Mesenchymal stem cell (in vitro differentiated cells and primary cell): Measurements from ENCODE around the gene MYEOV.

Source experiments
- DNase-seq: peaks from one replicate; pipeline ENCODE4 v3.0.0-alpha.2; 2013
- H2AFZ ChIP-seq: one replicate; pipeline ENCODE4 v1.6.1; 2013; ENCODE audit warnings: low read depth, mild to moderate bottlenecking, control low read depth, inconsistent platforms, low read length, moderate library complexity
- H2AK5ac ChIP-seq: 2 replicates; pipeline ENCODE4 v1.6.1; 2013; ENCODE audit warnings: low read length, moderate library complexity, mild to moderate bottlenecking, inconsistent platforms; ENCODE audit not compliant: severe bottlenecking
- H2BK120ac ChIP-seq: one replicate; pipeline ENCODE4 v1.6.1; 2013; ENCODE audit warnings: low read depth, mild to moderate bottlenecking, inconsistent platforms, low read length, moderate library complexity
- H2BK12ac ChIP-seq, 2 experiments: one replicate each; pipeline ENCODE4 v1.6.1; 2013; ENCODE audit warnings: inconsistent platforms in 2 of 2, low read length in 2 of 2, mild to moderate bottlenecking in 2 of 2, moderate library complexity in 2 of 2, control low read depth in 1 of 2
- H2BK15ac ChIP-seq: one replicate; pipeline ENCODE4 v1.6.1; 2013; ENCODE audit warnings: mild to moderate bottlenecking, low read depth, inconsistent platforms; ENCODE audit not compliant: poor library complexity, severe bottlenecking
- H2BK5ac ChIP-seq: 2 replicates; pipeline ENCODE4 v1.6.1; 2013; ENCODE audit warnings: low read depth, mild to moderate bottlenecking, low read length, control low read depth, inconsistent platforms; ENCODE audit not compliant: poor library complexity, severe bottlenecking
- H3K14ac ChIP-seq, 2 experiments: one replicate each; pipeline ENCODE4 v1.6.1; 2013; ENCODE audit warnings: inconsistent platforms in 2 of 2, low read length in 2 of 2, control low read depth in 1 of 2, mild to moderate bottlenecking in 1 of 2, moderate library complexity in 1 of 2
- H3K18ac ChIP-seq, 2 experiments: one replicate each; pipeline ENCODE4 v1.6.1; 2013; ENCODE audit warnings: inconsistent platforms in 2 of 2, low read length in 2 of 2, control low read depth in 1 of 2, low read depth in 1 of 2, mild to moderate bottlenecking in 1 of 2
- H3K23ac ChIP-seq, 2 experiments: one replicate each; pipeline ENCODE4 v1.6.1; 2013; ENCODE audit warnings: inconsistent platforms in 2 of 2, low read length in 2 of 2, mild to moderate bottlenecking in 2 of 2, moderate library complexity in 2 of 2, control low read depth in 1 of 2
- H3K27ac ChIP-seq: 2 replicates; pipeline ENCODE4 v1.5.1; 2013; ENCODE audit warnings: mild to moderate bottlenecking, moderate library complexity, low read length, control low read depth, inconsistent platforms; ENCODE audit not compliant: poor library complexity, severe bottlenecking
- H3K27me3 ChIP-seq, 2 experiments: 2 replicates each; pipeline versions ENCODE4 v1.6.1 to v1.7.0; 2013; ENCODE audit warnings: low read length in 2 of 2, mild to moderate bottlenecking in 2 of 2, moderate library complexity in 2 of 2, control low read depth in 1 of 2, inconsistent platforms in 1 of 2; ENCODE audit not compliant: control insufficient read depth in 1 of 2, insufficient read depth in 1 of 2
- H3K36me3 ChIP-seq, 2 experiments: 2 replicates each; pipeline versions ENCODE4 v1.6.1 to v1.7.0; 2013; ENCODE audit warnings: low read length in 2 of 2, control low read depth in 1 of 2, inconsistent platforms in 1 of 2, low read depth in 1 of 2, mild to moderate bottlenecking in 1 of 2; ENCODE audit not compliant: insufficient read depth in 2 of 2, control insufficient read depth in 1 of 2
- H3K4ac ChIP-seq, 2 experiments: one replicate each; pipeline ENCODE4 v1.6.1; 2013; ENCODE audit warnings: inconsistent platforms in 2 of 2, low read length in 2 of 2, mild to moderate bottlenecking in 2 of 2, moderate library complexity in 2 of 2, control low read depth in 1 of 2, low read depth in 1 of 2
- H3K4me1 ChIP-seq: 2 replicates; pipeline ENCODE4 v1.6.1; 2013; ENCODE audit warnings: low read depth, low read length, control low read depth; ENCODE audit not compliant: control insufficient read depth, insufficient read depth
- H3K4me2 ChIP-seq: 2 replicates; pipeline ENCODE4 v1.6.1; 2013; ENCODE audit warnings: low read length, mild to moderate bottlenecking, inconsistent platforms; ENCODE audit not compliant: poor library complexity, severe bottlenecking
- H3K4me3 ChIP-seq, 2 experiments: 2 replicates each; pipeline versions ENCODE4 v1.5.1 to v1.7.0; 2013; ENCODE audit warnings: low read length in 2 of 2, mild to moderate bottlenecking in 2 of 2, control low read depth in 1 of 2, low read depth in 1 of 2; ENCODE audit not compliant: insufficient read depth in 1 of 2
- H3K79me1 ChIP-seq: replicated peaks from 2 replicates; pipeline ENCODE4 v1.6.1; 2013; ENCODE audit warnings: mild to moderate bottlenecking, control low read depth, low read length, inconsistent platforms; ENCODE audit not compliant: poor library complexity, severe bottlenecking
- H3K9ac ChIP-seq: 2 replicates; pipeline ENCODE4 v1.7.0; 2013; ENCODE audit warnings: mild to moderate bottlenecking, low read length, moderate library complexity
- H3K9me3 ChIP-seq: 2 replicates; pipeline ENCODE4 v1.7.0; 2013; ENCODE audit warnings: mild to moderate bottlenecking, low read length; ENCODE audit not compliant: control insufficient read depth
- H4K8ac ChIP-seq: one replicate; pipeline ENCODE4 v1.6.1; 2013; ENCODE audit warnings: inconsistent platforms, mild to moderate bottlenecking, low read length, moderate library complexity
- H4K91ac ChIP-seq: one replicate; pipeline ENCODE4 v1.6.1; 2013; ENCODE audit warnings: mild to moderate bottlenecking, low read length, inconsistent platforms
- WGBS: methylation state at CpG from one replicate; pipeline ENCODE4 v1.1.7; 2013; ENCODE audit warnings: mixed read lengths; 5-methylcytosine and 5-hydroxymethylcytosine counted together

The MYEOV gene

DNA sequence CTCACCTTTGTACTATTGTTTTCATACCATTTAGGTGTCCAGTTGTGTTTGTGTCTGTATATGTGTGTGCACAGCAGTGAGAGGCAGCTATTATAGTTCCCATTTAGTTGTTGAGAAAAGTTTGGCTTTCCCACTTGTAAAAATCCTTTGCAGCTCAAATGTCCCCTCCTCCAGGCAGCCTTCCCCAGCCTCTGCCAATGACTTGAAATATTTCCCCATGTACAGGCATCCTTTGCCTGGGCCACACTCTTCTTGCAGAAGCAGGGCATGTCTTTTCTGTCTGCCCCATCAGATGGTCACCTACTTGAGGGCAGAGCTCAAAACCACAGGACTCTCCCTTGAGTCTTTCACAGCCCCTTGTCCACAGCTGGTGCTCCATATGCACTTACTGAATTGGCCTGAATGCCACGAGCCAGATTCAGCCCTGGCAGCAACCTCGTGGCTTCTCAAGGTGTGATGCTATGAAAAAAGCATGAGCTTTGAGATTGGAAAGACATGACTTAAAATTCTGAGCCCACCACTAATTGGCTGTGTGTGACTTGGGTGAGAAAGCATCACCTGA is 39.3 kb downstream of the MYEOV start:
- peaks cover 0 to 5% of the 10 kb centered on the region in 2 experiments for H3K36me3 ChIP-seq
- H4K8ac ChIP-seq: no peak overlapping the region
- H2BK15ac ChIP-seq: no peak overlapping the region
- H3K14ac ChIP-seq: no peak overlapping the region
- H3K4me2 ChIP-seq: no peak overlapping the region
- peak overlapping the region in 1 of 2 experiments; percentile 21 for H3K18ac ChIP-seq
- 91% methylated on average over 2 of the region's 2 CpGs for WGBS
- H3K4me1 ChIP-seq: peaks cover 4% of the 10 kb centered on the region
- no peak overlapping the region for H3K4ac ChIP-seq
- H3K27ac ChIP-seq: no peak overlapping the region
- no peak overlapping the region for H2AK5ac ChIP-seq
- no peak overlapping the region for H2BK5ac ChIP-seq
- no peak overlapping the region for H3K9ac ChIP-seq
- H3K79me1 ChIP-seq: peaks cover 7% of the 10 kb centered on the region
- H3K4me3 ChIP-seq: no peak overlapping the region
- no peak for DNase-seq
- H4K91ac ChIP-seq: no peak overlapping the region
- no peak overlapping the region for H3K23ac ChIP-seq
- no peak overlapping the region for H2AFZ ChIP-seq
- no peak overlapping the region for H2BK120ac ChIP-seq
- H3K27me3 ChIP-seq: no peaks in the 10 kb centered on the region
- no peaks in the 10 kb centered on the region for H3K9me3 ChIP-seq
- peak overlapping the region in 1 of 2 experiments; percentile 27 for H2BK12ac ChIP-seq

DNA sequence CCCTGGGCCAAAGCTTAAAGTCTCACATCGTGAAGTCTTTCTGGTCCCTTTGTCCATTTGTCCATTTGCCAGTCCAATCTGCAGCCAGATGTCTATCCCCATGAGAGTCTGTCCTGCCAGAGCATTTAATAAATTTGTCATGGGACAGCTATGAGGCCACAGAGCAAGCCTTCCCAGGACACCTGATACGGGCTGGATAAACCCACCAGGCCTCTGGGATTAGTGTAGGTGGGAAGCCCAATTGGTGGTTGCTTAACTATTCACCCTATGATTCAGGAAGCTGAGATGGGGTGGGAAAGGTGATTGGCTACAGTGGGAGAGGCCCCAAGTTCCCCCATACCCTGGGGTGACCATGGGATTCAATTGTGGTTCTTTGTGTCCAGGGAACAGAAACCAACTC is 39.9 kb downstream of the MYEOV start:
- peaks cover 7% of the 10 kb centered on the region for H3K79me1 ChIP-seq
- H2BK120ac ChIP-seq: no peak overlapping the region
- no peak overlapping the region for H2AFZ ChIP-seq
- H3K14ac ChIP-seq: no peak overlapping the region
- no peaks in the 10 kb centered on the region for H3K9me3 ChIP-seq
- no peak overlapping the region for H2BK15ac ChIP-seq
- H2BK12ac ChIP-seq: peak overlapping the region in 1 of 2 experiments; percentile 41
- H3K27me3 ChIP-seq: no peaks in the 10 kb centered on the region
- H2BK5ac ChIP-seq: no peak overlapping the region
- H4K8ac ChIP-seq: no peak overlapping the region
- H2AK5ac ChIP-seq: no peak overlapping the region
- no peak overlapping the region for H3K4me3 ChIP-seq
- no peak overlapping the region for H3K9ac ChIP-seq
- no peak overlapping the region for H3K18ac ChIP-seq
- H3K36me3 ChIP-seq: peaks cover 0 to 5% of the 10 kb centered on the region in 2 experiments
- peaks cover 4% of the 10 kb centered on the region for H3K4me1 ChIP-seq
- peak overlapping the region in 1 of 2 experiments; percentile 21 for H3K4ac ChIP-seq
- DNase-seq: no peak
- H3K27ac ChIP-seq: no peak overlapping the region
- no peak overlapping the region for H4K91ac ChIP-seq
- 96% methylated on average over 2 of the region's 2 CpGs for WGBS
- H3K23ac ChIP-seq: no peak overlapping the region
- no peak overlapping the region for H3K4me2 ChIP-seq

GRCh38 chr11:69335007-69335780 is 41.2 kb downstream of the MYEOV start:
- H3K27ac ChIP-seq: no peak overlapping the region
- H3K4ac ChIP-seq: no peak overlapping the region
- peaks cover 4% of the 10 kb centered on the region for H3K4me1 ChIP-seq
- no peak overlapping the region for H4K8ac ChIP-seq
- no peak for DNase-seq
- no peak overlapping the region for H2AK5ac ChIP-seq
- peak overlapping the region in 1 of 2 experiments; percentile 15 for H3K18ac ChIP-seq
- no peak overlapping the region for H2AFZ ChIP-seq
- no peak overlapping the region for H2BK12ac ChIP-seq
- no peaks in the 10 kb centered on the region for H3K27me3 ChIP-seq
- H3K4me2 ChIP-seq: no peak overlapping the region
- no peak overlapping the region for H3K4me3 ChIP-seq
- H3K9ac ChIP-seq: no peak overlapping the region
- 94% methylated on average over 12 of the region's 15 CpGs for WGBS
- H2BK120ac ChIP-seq: no peak overlapping the region
- H3K23ac ChIP-seq: no peak overlapping the region
- no peak overlapping the region for H4K91ac ChIP-seq
- peaks cover 7% of the 10 kb centered on the region for H3K79me1 ChIP-seq
- H3K14ac ChIP-seq: no peak overlapping the region
- peaks cover 1 to 16% of the 10 kb centered on the region in 2 experiments for H3K36me3 ChIP-seq
- H3K9me3 ChIP-seq: no peaks in the 10 kb centered on the region
- no peak overlapping the region for H2BK15ac ChIP-seq
- H2BK5ac ChIP-seq: no peak overlapping the region

DNA sequence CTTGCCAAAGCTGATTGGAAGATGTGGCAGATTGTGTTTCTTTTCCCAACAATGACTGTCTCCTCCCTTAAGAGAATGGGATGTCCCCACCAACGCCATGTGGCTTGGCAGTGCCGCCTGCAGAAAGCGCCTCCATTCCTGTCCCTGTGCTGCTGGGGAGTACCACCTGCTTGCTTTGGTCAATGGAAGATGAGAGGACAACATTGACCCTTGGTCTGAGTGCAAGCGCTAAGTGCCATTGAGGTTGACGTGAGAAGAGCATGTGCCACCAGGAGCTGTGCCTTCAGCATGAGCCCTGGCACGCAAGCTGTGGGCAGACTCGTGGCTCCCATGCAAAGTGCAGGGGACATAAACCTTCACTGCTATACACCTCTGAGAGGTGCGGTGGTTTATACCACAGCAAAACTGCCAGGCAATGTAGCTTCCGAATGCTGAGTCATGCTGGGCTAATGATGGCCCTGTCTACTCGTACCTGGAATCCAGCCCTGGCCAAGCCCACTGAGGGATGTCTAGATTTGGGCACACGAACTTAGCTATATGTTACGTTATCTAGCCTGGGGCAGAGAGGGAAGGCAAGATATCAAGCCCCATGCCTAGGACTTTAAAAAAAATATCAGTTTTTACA is 41.9 kb downstream of the MYEOV start:
- 87% methylated on average over 12 of the region's 12 CpGs for WGBS
- Histone ChIP-seq H4K8ac (no peak overlapping the region), H2AK5ac (no peak overlapping the region), H4K91ac (no peak overlapping the region), H3K4me1 (peaks cover 4% of the 10 kb centered on the region), H3K36me3 (peaks cover 7 to 23% of the 10 kb centered on the region in 2 experiments), H3K9me3 (no peaks in the 10 kb centered on the region), H3K18ac (peak overlapping the region in 1 of 2 experiments; percentile 15), H2BK5ac (no peak overlapping the region), H3K4me2 (no peak overlapping the region), H3K79me1 (peaks cover 7% of the 10 kb centered on the region), H3K4me3 (no peak overlapping the region), H3K4ac (peak overlapping the region; percentile 2 to 19), H3K23ac (no peak overlapping the region), H2BK15ac (no peak overlapping the region), H2BK120ac (no peak overlapping the region), H3K9ac (no peak overlapping the region), H2BK12ac (peak overlapping the region in 1 of 2 experiments; percentile 63), H2AFZ (no peak overlapping the region), H3K14ac (no peak overlapping the region), H3K27me3 (no peaks in the 10 kb centered on the region), H3K27ac (no peak overlapping the region)
- no peak for DNase-seq
